Tibial artery (tissue), 4 donors: ENCODE results near the gene SAMD10.
"Not testable (repeated sequence)": the region's sequence is repeated elsewhere in the genome, so short reads cannot be mapped to it uniquely, and the experiment has no call there.

Source experiments
- DNase-seq, 2 donors: peaks; one replicate each; pipeline ENCODE4 v3.0.0-alpha.2; 2019
- H3K27ac ChIP-seq, 2 donors: fragments of 200-600 bp; sonication (generic) in 1 of 2; 1 replicate in 1 of 2; 2 replicates in 1 of 2; pipeline ENCODE4 v1.5.1; 2018 to 2019; ENCODE audit warnings: mild to moderate bottlenecking in 1 of 2
- H3K27me3 ChIP-seq, 2 donors: fragments of 200-600 bp; sonication (generic) in 1 of 2; one replicate each; pipeline versions ENCODE4 v1.5.1 to v1.6.0; 2016 to 2019
- H3K36me3 ChIP-seq, 3 donors: fragments of 200-600 bp; sonication (generic) in 2 of 3; one replicate each; pipeline ENCODE4 v1.5.1; 2016 to 2019; ENCODE audit warnings: mild to moderate bottlenecking in 2 of 3
- H3K4me1 ChIP-seq, 4 donors: fragments of 200-600 bp; sonication (generic) in 2 of 4; 1 replicate in 3 of 4; 2 replicates in 1 of 4; pipeline ENCODE4 v1.5.1; 2016 to 2019
- H3K4me3 ChIP-seq, 2 donors: fragments of 200-600 bp; sonication (generic) in 1 of 2; 1 replicate in 1 of 2; 2 replicates in 1 of 2; pipeline ENCODE4 v1.5.1; 2018 to 2019; ENCODE audit warnings: mild to moderate bottlenecking in 2 of 2
- H3K9me3 ChIP-seq, 3 donors: fragments of 200-600 bp; sonication (generic) in 1 of 3; one replicate each; pipeline ENCODE4 v1.5.1; 2016 to 2019
- intact Hi-C: fragments of 100-400 bp; cut with DNase I; formaldehyde crosslinking; loops from one replicate; pipeline ENCODE4 v1.15.0; 2023; ENCODE audit warnings: low total_unique reads
- TF ChIP-seq, protein P1 (sequence below), 2 experiments: fragments of 200-600 bp in 1 of 2; fragments of 450-650 bp in 1 of 2; IDR thresholded peaks; one replicate each; pipeline ENCODE4 v1.5.1; 2017 to 2019; ENCODE audit warnings: antibody characterized with exemption in 2 of 2, mild to moderate bottlenecking in 1 of 2, moderate library complexity in 1 of 2

SAMD10 gene

DNA sequence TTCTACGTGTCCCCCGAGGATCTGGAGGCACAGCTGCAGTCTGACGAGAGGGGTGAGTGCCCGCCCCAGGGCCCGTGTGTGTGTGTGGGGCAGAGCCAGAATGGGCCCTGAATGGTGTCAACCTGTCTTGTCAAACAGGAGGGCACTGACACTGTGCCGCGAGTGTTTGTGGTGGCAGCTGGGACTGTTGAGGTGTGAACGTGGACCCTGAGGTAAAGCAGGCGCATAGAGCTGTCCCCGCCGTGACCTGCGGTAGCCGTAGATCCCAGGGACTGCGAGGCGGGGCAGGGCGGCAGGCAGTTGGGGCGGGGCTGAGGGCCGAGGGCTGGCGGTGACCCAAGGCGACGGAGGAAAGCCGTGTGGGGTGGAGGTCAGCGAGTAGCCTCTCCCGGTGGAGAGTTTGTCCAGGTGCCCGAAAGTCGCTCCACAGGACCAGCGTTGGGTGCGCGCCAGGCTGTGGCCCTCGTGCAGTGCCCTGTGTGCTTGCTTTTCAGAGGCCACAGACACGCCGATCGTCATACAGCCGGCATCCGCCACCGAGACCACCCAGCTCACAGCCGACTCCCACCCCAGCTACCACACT is 48.4 kb downstream of the SAMD10 start:
- Histone ChIP-seq H3K4me3 (no peak overlapping the region), H3K36me3 (peaks cover 49 to 90% (median 73%) of the 10 kb centered on the region in 3 donors), H3K27me3 (no peaks in the 10 kb centered on the region), H3K9me3 (no peaks in the 10 kb centered on the region), H3K4me1 (no peaks in the 10 kb centered on the region), H3K27ac (no peak overlapping the region)
- intact Hi-C loops: no loop called here
- no peak for DNase-seq
- TF ChIP-seq, protein P1, sequence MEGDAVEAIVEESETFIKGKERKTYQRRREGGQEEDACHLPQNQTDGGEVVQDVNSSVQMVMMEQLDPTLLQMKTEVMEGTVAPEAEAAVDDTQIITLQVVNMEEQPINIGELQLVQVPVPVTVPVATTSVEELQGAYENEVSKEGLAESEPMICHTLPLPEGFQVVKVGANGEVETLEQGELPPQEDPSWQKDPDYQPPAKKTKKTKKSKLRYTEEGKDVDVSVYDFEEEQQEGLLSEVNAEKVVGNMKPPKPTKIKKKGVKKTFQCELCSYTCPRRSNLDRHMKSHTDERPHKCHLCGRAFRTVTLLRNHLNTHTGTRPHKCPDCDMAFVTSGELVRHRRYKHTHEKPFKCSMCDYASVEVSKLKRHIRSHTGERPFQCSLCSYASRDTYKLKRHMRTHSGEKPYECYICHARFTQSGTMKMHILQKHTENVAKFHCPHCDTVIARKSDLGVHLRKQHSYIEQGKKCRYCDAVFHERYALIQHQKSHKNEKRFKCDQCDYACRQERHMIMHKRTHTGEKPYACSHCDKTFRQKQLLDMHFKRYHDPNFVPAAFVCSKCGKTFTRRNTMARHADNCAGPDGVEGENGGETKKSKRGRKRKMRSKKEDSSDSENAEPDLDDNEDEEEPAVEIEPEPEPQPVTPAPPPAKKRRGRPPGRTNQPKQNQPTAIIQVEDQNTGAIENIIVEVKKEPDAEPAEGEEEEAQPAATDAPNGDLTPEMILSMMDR (IDR thresholded peaks at IDR 0.05): no peak

DNA sequence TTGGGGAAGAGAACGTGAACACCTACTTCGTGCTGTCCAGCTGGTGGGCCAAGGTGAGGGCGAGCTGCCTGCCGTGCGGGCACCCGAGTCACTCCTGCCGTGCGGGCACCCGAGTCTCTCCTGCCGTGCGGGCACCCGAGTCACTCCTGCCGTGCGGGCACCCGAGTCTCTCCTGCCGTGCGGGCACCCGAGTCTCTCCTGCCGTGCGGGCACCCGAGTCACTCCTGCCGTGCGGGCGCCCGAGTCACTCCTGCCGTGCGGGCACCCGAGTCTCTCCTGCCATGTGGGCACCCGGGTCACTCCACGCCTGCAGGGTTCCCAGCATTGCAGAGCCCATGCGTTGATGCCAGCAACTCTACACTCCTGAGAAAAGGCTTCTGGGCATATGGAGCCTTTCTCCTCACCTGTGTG is 50.0 kb downstream of the SAMD10 start:
- H3K4me1 ChIP-seq, H3K27ac ChIP-seq, intact Hi-C loops, H3K27me3 ChIP-seq, H3K4me3 ChIP-seq, DNase-seq, H3K9me3 ChIP-seq: not testable (repeated sequence)
- peaks cover 49 to 75% (median 60%) of the 10 kb centered on the region in 3 donors for H3K36me3 ChIP-seq

DNA sequence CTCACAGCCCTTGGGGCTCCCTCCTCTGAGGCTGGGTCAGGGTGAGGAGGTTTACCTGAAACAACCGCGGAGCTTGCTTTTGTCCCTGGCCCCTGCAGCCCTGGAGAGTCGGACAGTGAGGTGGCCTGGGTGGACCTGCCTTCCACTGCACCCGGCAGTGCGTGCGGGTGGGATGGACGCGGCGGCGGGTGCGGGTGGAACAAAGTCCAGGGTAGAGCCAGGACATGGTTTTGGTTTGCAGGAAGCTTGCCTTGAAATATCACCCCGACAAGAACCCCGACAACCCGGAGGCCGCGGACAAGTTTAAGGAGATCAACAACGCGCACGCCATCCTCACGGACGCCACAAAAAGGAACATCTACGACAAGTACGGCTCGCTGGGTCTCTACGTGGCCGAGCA is 50.4 kb downstream of the SAMD10 start:
- peaks cover 49 to 70% (median 56%) of the 10 kb centered on the region in 3 donors for H3K36me3 ChIP-seq
- TF ChIP-seq, protein P1 (IDR thresholded peaks at IDR 0.05): no peak
- intact Hi-C loops: no loop called here
- no peaks in the 10 kb centered on the region for H3K27me3 ChIP-seq
- DNase-seq: no peak
- H3K4me1 ChIP-seq: no peaks in the 10 kb centered on the region
- no peaks in the 10 kb centered on the region for H3K9me3 ChIP-seq
- no peak overlapping the region for H3K4me3 ChIP-seq
- no peak overlapping the region for H3K27ac ChIP-seq

DNA sequence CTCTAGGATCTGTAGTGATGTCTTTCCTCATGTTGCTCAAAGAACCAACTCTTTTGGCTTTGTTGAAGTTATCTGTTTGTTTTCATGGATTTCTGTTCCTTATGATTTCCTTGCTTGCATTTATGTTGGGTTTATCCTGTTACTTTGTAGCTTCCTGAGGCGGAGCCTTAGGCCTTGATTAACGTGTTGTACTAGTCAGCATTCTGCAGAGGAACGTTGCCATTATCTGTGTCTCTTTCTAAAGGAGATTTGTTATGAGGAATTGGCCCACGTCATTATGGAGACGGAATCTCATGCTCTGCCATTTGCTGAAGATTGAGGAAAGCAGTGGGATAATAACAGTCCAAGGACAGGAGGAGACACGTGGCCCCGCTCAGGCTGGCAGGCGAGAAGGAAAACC is 53.1 kb downstream of the SAMD10 start:
- DNase-seq: no peak
- Histone ChIP-seq H3K36me3 (peaks cover 35 to 43% (median 42%) of the 10 kb centered on the region in 3 donors), H3K4me3 (no peak overlapping the region), H3K27ac (no peak overlapping the region), H3K9me3 (no peaks in the 10 kb centered on the region), H3K27me3 (no peaks in the 10 kb centered on the region), H3K4me1 (no peaks in the 10 kb centered on the region)
- intact Hi-C loops: no loop called here
- TF ChIP-seq, protein P1 (IDR thresholded peaks at IDR 0.05): no peak

DNA sequence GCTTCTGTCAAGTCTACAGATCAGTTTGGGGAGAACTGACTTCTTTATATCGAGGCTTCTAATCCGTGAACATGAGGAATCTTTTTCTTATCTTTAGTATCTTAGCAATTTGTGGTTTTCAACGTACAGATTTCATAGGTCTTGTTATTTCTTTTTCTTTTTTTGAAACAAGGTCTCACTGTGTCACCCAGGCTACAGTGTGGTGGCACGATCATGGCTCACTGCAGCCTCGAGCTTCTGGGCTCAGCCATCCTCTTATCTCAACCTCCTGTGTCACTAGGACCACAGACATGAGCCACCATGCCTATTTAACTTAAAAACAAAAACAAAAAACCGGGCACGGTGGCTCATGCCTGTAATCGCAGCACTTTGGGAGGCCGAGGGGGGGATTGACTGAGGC is 55.2 kb downstream of the SAMD10 start:
- H3K27ac ChIP-seq: no peak overlapping the region
- no peaks in the 10 kb centered on the region for H3K9me3 ChIP-seq
- H3K4me3 ChIP-seq: no peak overlapping the region
- no peak for DNase-seq
- no peaks in the 10 kb centered on the region for H3K27me3 ChIP-seq
- TF ChIP-seq, protein P1 (IDR thresholded peaks at IDR 0.05): no peak
- peaks cover 14 to 30% (median 22%) of the 10 kb centered on the region in 3 donors for H3K36me3 ChIP-seq
- intact Hi-C loops: no loop called here
- no peaks in the 10 kb centered on the region for H3K4me1 ChIP-seq
